Measurements from ENCODE around the gene SEMA3C.

- TF ChIP-seq CTCF (IDR thresholded peaks at IDR 0.05) (no peak), POLR2AphosphoS5 (IDR thresholded peaks at IDR 0.05) (no peak), EP300 (IDR thresholded peaks at IDR 0.05) (no peak)
These were observed 17.3 kb upstream of the SEMA3C start for GRCh38 chr7:80935991-80936780.
